ENCODE results near the gene JSRP1. TPM values are rescaled to one million over a fixed set of nuclear protein-coding genes. Genes with fewer than 3 reads are reported as not detected.

The JSRP1 gene
- total RNA-seq, 1 experiment from 2014 or later, result 0.38 TPM

DNA sequence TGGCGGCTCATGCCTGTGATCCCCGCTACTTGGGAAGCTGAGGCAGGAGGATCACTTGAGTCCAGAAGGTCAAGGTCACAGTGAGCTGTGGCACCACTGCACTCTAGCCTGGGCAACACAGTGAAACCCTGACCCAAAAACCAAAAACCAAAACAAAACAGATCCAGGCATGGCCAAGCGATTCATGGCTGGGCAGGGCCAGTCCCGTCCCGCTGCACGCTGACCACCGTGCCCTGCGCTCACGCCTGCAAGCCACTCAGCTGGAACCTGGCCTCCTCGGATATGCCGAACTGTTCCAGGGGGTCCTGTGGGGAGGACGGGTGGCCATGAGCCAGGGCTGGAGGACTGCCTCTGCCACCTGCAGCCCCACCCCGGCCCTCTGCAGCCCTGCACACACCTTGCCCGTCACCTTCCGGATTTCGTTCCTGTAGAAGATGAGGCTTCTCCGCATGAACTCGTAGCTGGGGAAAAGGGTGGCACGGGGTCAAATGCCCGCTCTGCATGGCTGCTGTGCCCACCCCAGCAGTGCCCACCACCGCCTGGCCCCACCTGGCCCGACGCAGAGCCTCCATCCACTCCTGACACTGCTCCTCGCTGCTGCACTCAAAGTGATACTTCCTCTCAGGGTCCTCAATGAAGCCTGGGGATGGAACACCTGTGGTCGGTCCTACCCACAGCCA is 22.5 kb downstream of the JSRP1 start:
- no peak for DNase-seq (ENCODE audit: low spot score)

DNA sequence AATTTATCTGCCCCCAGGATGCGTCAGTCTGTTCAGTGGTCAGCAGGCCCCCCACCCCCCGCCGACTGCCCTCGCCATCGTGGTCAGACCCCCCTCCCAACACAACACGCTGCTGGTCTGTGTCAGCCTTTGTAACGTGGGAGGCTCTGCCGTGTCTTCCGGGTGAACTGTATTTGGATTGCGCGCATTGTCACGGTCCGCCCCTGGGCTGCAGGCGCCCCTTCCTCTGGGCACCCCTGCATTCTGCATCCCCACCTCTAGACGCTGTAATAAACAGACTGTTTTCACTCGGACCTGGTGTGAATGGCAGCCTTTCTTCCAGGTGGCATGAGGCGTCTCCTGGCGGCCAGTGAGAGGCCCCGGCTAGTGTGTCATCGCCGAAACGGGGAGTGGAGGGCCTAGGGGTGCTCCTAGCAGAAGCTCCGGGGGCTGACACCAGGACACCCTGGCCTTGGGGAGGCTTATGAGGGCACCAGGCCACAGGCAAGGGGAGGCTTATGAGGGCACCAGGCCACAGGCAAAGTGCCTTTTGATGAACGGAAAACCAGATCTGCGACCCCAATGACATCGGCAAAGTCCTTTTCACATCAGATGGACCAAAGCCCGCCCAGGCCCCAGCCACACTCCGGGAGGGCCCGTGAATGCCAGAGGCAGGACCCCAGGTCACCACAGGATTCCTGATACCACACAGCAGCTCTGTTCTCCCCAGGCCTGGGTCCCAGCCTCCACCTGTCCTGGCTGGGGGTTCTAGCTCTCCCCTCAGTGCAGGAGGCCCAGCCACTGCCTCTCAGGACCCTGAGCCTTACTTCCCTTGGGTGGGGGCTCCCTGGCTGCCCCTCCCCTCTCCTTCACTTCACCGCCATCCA is 23.7 kb downstream of the JSRP1 start:
- DNase-seq (ENCODE audit: low spot score), result no peak

- no peak for DNase-seq (ENCODE audit: low spot score)
Measured at GRCh38 chr19:2231621-2232221, 24.5 kb downstream of the JSRP1 start.

DNA sequence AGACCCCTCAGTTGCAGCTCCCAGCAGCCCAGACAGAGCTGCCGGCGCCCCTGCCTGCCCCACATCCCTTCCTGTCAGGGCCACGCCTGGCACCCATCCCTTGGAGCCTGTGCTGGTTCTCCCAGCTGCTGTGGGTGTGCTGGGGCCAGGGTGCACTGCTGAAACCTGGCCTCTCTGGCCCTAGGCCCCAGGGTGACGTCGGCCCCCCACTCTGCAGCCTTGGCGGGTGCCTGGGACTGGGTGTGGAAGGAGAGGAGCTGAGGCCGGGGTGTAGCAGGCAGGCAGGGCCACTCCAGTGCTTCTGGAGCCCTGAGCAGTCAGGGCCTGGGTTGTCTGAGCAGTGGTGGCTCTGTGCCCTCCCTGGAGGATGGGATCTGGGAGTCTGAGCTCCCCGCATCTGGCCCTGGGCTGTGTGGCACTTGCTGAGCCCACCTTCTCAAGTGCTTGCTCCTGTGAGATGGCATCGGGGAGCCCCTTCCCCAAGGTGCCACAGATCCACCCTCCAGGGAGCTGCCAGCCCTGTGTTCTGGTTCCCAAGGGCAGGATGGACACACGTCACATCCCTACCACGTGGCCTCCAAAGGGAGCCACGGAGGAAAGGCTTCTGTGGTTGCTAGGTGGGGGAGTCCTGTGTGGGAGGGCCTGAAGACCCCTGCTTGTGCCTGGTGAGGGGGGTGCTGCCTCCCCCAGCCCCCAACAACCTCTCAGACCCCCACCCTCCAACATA is 25.2 kb downstream of the JSRP1 start:
- no peak for DNase-seq (ENCODE audit: low spot score)

GRCh38 chr19:2230033-2230531 is 26.1 kb downstream of the JSRP1 start:
- no peak for DNase-seq (ENCODE audit: low spot score)

GRCh38 chr19:2229103-2230032 is 26.8 kb downstream of the JSRP1 start:
- DNase-seq (ENCODE audit: low spot score), result no peak

DNA sequence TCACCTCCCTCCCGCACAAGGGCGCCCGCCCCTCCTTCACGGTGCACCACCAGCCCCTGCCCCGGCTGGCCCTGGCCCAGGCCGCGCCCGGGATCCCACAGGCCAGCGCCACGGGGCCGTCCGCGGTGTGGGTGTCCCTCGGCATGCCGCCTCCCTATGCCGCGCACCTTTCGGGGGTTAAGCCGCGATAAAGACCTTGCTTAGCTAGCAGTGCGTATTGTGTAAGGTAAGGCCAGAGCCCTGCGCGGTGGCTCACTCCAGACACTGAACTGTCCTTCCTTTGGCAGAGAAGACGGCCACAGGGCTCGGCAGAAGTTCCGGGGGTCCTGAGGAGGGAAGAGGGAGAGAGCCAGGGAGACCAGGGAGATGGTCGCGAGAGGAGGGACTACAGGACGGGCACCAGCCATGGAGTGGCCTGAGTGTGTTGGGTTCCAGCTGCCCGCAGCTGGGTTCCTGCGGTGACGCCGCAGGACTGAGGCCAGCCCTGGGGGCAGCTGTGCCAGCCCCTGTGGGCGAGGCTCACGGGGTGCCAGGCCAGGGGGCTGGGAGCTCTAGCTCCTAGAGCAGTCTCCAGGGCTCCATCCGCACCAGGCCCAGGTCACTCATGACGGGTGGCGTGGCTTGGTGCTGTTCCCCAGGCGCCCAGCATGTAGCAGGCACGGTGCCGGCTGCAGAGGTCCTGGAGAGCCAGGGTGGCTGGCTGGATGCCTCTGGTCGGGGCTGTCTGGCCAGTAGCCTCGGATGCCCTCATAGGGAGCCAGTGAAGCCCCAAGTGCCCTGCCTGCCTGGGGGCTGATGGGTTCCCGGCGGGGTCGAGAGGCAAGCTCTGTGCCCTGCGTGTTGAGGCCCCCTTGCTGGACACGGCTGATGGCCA is 27.8 kb downstream of the JSRP1 start:
- no peak for DNase-seq (ENCODE audit: low spot score)

- DNase-seq (ENCODE audit: low spot score), result no peak
Measured at GRCh38 chr19:2227415-2228156, 28.6 kb downstream of the JSRP1 start.

DNA sequence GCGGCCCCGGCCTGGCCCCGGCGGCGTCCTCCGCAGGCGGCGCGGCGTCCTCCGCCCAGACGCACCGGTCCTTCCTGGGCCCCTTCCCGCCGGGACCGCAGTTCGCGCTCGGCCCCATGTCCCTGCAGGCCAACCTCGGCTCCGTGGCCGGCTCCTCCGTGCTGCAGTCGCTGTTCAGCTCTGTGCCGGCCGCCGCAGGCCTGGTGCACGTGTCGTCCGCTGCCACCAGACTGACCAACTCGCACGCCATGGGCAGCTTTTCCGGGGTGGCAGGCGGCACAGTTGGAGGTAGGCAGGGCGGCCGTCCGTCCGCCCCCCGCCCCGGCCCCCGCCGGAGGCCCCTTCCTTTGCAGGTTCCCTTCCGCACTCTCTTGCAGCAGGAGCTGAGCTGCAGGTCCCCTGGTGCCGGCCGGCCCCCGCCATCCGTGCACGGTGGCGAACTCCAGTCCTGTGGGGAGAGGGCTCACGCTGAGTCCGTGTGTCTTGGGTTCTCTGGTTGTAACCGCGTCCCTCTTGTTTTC is 29.3 kb downstream of the JSRP1 start:
- no peak for DNase-seq (ENCODE audit: low spot score)

DNA sequence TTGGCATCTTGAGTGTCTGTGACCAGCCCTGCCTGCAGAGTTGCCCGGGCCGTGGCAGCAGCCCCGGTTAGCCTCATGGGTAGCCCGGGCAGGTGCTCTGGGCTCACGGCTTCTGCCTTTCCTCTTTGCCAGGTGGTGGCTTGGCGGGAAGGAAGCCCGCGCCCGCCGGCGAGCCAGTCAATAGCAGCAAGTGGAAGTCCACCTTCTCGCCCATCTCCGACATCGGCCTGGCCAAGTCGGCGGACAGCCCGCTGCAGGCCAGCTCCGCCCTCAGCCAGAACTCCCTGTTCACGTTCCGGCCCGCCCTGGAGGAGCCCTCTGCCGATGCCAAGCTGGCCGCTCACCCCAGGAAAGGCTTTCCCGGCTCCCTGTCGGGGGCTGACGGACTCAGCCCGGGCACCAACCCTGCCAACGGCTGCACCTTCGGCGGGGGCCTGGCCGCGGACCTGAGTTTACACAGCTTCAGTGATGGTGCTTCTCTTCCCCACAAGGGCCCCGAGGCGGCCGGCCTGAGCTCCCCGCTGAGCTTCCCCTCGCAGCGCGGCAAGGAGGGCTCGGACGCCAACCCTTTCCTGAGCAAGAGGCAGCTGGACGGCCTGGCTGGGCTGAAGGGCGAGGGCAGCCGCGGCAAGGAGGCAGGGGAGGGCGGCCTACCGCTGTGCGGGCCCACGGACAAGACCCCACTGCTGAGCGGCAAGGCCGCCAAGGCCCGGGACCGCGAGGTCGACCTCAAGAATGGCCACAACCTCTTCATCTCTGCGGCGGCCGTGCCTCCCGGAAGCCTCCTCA is 30.0 kb downstream of the JSRP1 start:
- no peak for DNase-seq (ENCODE audit: low spot score)

GRCh38 chr19:2225415-2226050 is 30.7 kb downstream of the JSRP1 start:
- no peak for DNase-seq (ENCODE audit: low spot score)

- DNase-seq (ENCODE audit: low spot score), result no peak
Measured at GRCh38 chr19:2224754-2225349, 31.4 kb downstream of the JSRP1 start.

GRCh38 chr19:2223959-2224358 is 32.3 kb downstream of the JSRP1 start:
- no peak for DNase-seq (ENCODE audit: low spot score)

GRCh38 chr19:2223391-2223790 is 32.8 kb downstream of the JSRP1 start:
- DNase-seq (ENCODE audit: low spot score), result no peak

- DNase-seq (ENCODE audit: low spot score), result no peak
Measured at GRCh38 chr19:2221918-2222317, 34.3 kb downstream of the JSRP1 start.

DNA sequence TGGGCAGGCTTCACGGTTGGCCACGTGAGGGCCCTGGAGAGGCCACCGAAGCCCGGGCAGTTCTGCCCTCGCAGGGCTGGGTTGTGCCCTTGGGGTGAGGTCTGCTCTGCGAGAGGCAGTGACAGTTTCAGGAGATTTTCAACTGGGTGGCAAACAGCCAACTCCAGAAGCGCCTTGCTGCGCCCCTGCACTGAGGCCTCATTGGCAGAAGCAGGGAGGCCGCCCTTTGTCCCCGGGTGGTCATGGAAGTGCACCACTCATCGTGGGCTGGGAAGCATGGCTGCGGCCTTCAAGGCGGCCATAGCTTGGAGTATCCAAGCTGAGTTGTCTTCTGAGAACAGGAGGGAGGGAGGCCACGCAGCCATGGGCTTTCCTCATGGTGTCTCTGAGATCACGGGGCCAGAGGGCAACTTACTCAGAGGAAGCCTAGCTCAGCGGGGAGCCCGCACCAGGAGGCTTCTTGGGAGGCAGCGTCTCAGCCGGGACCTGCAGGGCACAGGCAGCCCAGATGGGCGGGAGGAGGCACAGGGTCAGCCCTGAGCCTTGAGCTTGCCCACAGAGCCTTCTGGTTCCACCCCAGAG is 34.9 kb downstream of the JSRP1 start:
- DNase-seq (ENCODE audit: low spot score), result no peak

- DNase-seq (ENCODE audit: low spot score), result no peak
Measured at GRCh38 chr19:2219726-2220125, 36.5 kb downstream of the JSRP1 start.
